Kidney tubule cell (primary cell): ENCODE measurements around the gene RAB3IL1.
A peak's percentile ranks its signal among the peaks of the same experiment; 100 is the strongest.

Source experiments
- DNase-seq: peaks from one replicate; pipeline ENCODE4 v3.0.0-alpha.2; 2018; ENCODE audit warnings: low spot score

RAB3IL1 gene

DNA sequence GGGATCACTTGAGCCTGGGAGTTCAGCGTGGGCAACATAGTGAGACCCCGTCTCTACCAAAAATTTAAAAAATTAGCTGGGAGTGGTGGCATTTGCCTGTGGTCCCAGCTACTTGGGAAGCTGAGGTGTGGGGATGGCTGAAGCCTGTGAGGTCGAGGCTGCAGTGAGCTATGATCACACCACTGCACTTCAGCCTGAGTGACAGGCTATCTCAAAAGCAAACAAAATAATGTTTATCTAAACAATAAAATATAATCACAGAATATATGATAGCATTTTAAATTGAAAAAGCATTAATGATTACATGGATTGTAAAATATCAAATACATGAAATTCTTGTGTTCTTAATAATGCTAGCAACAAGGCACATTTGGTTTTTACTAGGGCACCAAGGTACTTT lies 35.5 kb upstream of the RAB3IL1 start:
- no peak for DNase-seq

DNA sequence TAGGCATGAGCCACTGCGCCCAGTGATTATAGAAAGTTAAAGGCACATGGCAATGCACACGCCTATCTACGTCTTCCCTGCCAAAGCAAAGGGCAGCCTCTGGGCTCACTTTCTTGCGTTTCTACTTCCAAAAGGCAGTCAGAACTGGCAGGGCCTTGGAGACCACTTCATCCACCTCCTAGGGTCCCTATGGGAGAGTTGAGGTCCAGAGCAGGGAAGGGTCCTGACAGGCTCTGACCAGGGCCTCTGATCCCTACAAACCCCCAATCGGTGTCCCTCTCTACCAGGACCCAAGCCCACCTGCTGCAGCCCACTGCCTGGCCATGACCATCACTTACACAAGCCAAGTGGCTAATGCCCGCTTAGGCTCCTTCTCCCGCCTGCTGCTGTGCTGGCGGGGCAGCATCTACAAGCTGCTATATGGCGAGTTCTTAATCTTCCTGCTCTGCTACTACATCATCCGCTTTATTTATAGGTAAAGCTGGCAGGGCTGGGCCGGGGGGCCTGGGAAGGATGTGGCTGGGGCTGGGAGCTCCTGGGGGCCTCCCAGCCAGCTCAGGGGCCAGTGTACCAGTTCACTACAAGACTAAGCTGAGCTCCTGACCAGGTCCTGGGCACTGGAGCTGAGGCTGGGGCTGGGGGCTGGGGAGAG lies 34.2 kb upstream of the RAB3IL1 start:
- no peak for DNase-seq

DNA sequence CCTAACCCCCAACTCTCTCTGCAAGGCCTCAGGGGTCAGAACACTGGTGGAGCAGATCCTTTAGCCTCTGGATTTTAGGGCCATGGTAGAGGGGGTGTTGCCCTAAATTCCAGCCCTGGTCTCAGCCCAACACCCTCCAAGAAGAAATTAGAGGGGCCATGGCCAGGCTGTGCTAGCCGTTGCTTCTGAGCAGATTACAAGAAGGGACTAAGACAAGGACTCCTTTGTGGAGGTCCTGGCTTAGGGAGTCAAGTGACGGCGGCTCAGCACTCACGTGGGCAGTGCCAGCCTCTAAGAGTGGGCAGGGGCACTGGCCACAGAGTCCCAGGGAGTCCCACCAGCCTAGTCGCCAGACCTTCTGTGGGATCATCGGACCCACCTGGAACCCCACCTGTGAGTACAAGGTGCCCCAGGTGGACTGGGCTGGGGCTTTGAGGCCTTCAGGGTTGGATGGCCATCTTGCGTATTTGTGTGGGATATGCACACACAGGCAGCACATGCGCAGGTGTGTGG lies 32.7 kb upstream of the RAB3IL1 start, which contains the start of gene BEST1:
Gene BEST1 (plus strand): TSS at position 317 of the 513 bp plus-strand sequence. CDS start 1,456 bp downstream, outside the sequence.
- no peak for DNase-seq

DNA sequence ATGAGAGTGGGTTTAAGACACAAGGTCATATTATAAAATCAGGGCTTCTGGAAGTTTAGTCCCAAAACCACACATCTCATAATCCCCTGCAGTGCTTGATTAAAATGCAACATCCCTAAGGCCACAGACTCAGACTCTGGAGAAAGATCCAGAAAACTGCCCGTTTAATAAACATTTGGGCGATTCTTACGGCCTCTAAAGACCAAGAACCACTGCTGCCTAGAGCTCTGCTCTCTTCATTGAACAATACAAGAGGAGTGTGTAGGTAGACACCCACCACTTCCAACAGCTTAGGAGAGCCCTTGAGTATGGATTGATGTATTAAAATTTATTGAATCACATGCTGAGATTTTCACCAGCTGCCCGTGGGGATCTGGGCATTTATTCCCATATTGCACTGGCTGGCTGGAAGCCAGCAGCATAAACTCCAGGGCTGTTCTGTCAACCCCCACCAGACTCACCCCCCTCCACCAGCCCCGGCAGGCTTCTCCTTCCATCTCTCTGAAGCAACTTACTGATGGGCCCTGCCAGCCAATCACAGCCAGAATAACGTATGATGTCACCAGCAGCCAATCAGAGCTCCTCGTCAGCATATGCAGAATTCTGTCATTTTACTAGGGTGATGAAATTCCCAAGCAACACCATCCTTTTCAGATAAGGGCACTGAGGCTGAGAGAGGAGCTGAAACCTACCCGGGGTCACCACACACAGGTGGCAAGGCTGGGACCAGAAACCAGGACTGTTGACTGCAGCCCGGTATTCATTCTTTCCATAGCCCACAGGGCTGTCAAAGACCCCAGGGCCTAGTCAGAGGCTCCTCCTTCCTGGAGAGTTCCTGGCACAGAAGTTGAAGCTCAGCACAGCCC lies 32.0 kb upstream of the RAB3IL1 start:
- peak; percentile 35 for DNase-seq

DNA sequence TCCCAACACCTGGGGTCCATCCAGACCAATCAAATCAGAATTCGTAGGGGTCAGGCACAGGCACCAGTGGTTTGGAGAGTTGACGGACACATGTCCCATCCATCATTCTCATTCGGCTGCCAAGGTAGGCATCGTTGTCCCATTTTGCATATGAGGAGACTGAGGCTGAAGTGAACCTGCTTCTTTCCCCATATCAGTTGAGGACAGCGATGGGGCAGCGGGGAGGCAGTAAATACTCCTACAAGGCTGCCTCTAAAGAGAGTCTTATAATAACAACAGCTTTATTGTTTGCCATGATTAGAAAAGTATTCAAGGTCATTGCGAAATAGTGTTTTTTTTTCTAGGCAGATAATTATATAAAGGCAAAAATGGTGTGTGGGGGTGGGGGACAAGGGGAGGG lies 31.1 kb upstream of the RAB3IL1 start:
- DNase-seq: no peak

DNA sequence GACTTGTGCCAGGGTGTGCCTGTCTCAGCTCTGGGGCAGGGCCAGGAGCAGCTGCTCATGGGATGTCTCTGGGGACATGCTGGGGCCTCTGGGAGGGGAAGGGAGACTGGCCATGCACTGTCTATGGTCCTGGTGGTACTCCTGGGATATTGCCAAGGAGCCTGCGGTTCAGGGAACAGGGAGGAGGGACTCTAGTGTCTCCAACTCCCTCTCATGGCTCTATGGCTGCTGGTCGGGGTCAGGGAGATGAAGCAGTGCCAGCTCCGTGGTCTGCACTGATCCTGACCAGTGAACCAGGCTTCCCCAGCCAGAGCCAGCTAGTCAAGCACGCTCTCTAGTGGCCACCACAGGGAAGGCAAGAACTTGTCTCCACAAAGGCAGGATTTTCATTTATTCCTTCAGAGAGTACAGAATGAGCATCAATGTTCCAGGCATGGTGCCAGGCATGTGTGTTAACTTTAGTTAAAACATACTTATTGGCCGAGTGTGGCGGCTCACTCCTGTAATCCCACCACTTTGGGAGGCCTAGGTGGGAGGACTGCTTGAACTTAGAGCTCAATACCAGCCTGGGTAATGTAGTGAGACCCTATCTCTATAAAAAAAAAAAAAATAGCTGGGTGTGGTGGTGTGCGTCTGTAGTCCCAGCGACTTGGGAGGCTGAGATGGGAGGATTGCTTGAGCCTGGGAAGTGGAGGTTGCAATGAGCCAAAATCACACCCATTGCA lies 30.3 kb upstream of the RAB3IL1 start:
- DNase-seq: peak; percentile 76

DNA sequence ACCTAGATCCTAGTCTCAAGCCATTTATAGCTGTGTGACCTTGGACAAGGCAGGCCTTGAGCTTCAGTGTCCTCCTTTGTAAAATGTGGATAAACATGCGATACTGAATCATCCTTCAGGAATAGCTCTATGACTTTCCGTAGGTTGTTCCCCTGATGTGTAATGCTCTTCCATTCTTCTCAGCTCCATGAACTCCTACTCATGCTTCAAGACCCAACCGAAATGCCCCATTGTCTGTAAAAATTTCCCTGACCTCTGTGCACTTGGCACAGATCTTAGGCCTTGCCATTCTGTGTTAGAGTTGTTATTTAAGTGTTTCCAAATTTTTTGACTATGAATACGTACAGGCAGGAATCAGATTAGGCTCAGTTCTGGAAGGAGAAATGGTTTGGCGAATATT lies 29.5 kb upstream of the RAB3IL1 start:
- no peak for DNase-seq

DNA sequence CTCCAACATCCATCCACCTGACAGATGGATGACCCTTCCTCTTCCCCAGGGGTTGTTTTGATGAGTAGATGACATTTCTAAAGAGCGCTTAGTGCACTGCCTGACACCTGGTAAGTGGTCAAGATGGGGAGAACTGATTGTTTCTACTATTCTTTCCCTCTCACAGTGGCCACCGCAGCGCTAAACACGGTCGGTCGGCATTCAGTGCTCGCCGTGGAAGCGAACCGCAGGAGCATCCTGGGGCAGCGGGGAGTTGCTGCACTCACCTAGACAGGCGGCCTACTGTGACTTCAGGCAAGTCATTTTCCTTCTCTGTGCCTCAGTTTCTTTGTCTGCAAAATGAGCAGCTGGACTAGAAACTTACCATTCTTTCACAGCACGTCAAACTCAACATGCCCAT lies 27.8 kb upstream of the RAB3IL1 start:
- DNase-seq: no peak

DNA sequence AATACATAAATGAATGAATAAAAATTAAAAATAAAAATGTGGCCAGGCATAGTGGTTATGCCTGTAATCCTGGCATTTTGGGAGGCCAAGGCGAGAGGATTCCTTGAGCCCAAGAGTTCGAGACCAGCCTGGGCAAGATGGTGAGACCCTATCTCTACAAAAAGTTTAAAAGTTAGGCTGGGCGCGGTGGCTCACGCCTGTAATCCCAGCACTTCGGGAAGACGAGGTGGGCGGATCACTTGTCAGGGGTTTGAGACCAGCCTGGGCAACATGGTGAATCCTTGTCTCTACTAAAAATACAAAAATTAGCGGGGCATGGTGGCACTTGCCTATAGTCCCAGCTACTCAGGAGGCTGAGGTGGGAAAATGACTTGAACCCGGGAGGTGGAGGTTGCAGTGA lies 23.1 kb upstream of the RAB3IL1 start:
- no peak for DNase-seq

DNA sequence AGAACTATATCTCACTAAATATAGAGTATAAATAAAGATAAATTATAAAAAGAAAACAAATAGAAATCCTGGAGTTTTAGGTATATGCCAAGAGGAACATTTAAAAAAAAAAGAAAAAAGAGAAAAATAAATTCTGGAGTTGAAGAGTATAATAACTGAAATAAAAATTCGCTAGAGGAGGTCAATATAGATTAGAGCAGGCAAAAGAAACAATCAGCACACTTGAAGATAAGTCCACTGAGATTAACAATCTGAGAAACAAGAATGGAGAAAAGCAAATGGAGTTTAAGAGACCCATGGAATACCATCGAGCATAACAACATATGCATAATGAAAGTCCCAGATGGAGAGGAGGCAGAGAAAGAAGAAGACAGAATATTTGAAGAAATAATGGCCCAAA lies 18.5 kb upstream of the RAB3IL1 start:
- no peak for DNase-seq

DNA sequence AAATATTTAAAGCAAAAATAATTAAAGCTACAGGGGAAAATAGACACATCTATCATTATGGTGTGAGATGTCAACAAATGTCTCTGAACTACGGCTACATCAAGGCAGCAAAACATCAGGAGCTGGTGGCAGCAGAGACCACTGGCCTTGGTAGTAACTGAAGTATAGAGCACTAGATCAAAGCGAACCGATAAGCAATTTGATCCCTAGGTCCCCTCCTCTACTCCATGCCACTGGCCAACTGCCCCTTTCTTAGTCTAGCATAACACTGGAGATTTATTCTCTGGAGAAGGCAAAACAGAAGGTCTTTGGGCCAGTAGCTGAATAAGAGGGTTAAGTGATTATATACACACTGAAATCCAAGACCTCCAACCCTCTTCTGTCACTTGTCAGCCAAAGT lies 13.6 kb upstream of the RAB3IL1 start:
- DNase-seq: no peak

DNA sequence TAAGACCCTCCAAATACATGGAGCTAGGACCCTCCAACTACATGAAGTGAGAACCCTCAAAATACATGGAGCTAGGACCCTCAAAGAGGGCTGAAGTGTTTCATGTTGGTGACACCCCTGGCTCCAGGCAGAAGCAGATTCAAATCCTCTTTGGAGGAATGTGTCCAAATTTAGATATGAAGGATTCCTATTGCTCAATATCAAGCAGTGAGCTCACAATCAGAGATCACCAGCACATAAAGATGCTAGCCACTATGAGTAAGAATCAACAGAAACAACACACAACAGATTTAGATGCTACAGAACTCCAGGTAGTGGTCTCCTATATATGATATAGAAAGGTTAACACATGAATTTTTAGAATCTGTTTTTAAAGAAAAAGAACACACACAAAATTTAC lies 11.2 kb upstream of the RAB3IL1 start:
- no peak for DNase-seq

DNA sequence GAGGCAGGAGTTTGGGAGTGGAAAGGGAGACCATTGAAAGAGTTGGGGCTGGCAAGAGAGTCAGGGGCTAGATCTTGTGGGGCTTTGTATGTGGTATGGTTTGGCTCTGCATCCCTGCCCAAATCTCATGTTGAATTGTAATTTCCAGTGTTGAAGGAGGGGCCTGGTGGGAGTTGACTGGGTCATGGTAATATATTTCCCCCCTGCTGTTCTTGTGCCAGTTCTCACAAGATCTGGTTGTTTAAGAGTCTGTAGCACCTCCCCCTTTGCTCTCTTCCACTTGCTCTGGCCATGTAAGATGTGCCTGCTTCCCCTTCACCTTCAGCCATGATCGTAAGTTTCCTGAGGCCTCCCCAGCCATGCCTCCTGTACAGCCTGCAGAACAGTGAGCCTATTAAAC lies 10.1 kb upstream of the RAB3IL1 start:
- DNase-seq: no peak

DNA sequence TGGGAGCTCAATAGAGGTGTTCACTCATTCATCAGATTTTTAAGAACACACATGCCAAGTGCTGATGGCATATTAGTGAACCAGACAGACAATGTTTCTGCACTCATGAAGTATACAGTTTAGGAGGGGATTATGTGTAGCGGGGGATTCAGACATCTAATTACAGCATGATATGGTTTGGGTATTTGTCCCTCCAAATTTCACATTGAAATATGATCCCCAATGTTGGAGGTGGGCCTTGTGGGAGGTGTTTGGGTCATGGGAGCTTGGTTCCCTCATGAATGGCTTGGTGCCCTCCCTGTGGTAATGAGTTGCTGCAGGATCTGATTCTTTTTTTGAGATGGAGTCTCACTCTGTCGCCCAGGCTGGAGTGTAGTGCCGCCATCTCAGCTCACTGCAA lies 8.9 kb upstream of the RAB3IL1 start:
- no peak for DNase-seq

DNA sequence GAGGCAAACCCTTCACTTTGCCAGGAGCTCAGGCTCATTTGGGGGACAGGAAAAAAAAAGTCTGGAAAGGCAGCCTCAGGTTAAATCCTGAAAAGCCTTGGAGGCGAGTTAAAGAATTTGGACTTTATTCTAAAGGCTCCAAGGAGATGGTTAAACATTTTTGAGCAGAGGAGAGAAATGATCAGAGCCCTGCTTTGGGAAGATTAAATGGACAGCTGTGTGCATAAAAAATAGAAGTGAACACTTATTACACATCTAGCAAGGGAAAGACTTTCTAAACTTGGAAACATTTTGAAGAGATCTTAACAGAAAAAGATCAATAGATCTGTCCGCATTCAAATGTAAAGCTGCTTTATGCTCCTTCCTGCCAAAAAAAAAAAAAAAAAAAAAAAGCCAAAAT lies 8.4 kb upstream of the RAB3IL1 start:
- no peak for DNase-seq

DNA sequence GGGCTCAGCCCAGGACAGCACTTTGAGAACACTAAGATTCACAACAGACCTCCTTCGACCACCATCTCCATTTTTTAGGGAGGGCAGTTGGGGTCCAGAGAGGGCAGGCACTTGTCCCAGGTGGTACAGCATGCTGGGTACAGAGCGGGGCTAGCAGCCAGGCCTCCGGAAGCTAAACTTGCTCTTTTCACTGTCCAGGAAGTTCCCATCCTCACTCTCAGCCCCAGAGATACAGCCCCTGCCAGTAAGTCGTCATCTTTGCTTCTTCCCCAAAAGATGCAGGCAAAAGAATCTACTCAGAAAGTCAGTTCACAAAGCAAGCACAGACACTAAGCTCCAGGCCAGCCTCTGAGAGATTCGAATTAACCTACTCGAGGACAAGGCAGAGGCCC lies 6.7 kb upstream of the RAB3IL1 start:
- DNase-seq: no peak

DNA sequence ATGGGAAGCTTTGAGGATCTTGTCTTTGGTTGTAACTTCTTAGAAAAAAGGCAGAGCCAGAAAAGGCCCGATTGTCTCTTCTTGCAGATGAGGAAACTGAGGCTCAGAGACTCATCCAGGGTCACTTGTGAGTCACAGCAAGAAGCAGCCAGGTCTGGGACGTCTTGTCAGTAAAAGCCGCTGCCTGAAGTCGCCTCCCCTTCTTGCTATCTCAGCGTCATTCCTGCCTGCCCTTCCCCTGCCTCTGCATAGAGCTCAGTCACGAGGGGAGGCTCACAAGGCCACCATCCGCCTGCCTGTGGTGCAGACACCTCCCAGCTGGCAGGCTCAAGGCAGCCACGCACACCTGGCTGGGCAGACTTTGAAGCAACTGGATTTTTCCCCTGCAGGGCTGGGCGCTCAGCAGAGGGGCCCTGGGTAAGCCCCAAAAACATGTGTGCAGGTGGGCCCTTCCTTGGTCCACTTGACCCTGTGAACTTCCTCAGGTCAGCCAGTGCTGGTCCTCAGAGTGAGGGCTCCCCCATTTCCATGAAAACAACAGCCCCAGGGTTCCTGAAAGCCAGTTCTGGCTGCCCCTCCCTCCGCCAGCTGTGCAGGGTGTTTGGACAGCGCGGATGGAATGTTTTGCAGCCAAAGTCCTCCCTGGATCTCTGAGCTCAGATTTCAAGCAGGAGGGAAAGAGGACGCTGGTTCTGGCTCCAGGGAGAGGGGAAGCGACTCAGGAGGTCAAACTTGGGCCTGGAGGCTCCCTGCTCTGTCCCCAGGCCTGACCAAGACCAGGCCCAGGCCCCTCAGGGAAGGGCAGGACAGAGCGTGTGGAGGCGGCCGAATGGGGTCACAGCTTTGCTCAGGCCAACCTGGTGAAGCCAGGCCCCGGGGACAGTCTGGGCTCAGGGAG lies 6.0 kb upstream of the RAB3IL1 start:
- peak; percentile 23 for DNase-seq

DNA sequence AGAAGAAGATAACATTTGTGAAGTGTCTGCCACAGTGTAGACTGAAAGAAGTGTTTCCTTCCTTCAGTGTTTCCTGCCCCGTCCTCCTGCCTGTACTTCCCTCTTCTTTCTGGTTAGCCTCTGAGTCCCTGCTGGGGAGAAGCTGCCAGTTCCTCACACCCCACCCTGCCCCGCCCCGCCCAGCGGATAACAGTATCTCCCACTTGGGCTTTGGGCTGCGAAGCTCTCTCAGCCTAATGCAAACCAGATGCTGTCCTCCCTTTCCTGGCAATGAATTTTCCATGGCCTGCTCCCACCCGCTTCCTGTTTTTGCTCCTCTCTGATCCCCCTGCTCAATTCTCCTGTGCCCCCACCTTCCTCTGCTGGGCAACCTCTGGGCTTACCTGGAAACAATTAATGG lies 5.2 kb upstream of the RAB3IL1 start:
- no peak for DNase-seq

DNA sequence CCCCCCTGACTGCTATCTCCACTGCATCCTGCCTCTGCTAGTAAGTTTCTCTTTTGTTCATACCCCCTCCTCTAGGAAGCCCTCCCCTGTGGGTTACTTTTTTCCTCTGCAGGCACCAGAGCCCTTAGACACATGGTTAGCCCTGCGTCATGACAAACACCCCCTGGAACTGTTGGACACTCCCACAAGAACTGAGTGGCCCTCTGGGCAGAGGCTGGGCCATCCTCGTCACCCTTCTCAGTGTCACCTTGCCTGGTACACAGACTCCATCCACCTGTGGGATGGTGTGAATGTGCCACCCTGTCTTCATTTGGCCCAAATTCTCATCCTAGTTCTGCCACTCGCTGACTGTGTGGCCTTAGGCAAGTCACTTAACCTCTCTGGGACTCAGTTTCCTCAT lies 4.1 kb upstream of the RAB3IL1 start:
- no peak for DNase-seq

DNA sequence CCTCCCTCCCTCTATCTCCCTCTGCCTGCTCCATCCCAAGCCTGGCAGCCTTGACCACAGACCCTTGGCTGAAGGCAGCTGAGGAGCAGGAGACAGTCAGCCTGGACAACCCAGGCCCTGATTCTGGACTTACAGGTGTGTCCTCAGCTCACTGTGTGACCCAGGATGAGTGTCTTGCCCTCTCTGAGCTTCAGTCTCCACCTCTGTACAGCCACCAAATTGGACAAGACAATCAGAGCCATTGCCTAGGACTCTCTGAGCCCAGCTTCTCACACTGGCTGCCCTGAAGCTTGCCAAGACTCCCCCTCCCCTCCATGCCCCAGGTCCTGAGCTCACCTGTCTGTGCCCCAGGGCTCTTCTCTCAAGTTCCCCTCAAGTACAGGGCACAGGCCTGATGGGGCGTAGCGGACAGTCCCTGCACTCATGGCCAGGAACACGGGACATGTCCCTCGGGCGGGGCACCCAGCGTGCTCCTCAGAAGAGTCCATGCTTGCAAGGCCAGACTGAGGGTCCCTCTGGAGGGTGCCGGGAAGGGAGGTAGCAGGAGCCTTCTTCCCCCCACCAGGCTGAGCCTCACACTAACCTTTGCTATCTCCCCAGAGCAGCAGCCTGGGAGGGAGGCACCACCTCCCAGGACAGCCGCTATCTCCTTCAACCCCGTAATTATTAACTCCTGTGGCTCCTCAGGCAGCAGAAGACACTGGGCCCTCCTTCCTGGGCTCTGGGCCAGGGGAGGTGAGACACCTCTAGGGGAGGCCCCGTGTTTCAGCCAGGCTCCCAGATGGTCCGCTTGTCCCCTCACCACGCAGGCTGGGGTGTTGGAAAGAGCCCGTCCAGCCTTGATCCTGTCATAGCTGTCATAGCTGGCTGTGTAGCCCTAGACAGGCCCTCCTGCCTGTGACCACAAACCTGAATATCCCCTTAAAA lies 2.6 kb upstream of the RAB3IL1 start:
- peak; percentile 74 for DNase-seq
